Uterus (tissue), 4 donors: ENCODE measurements around the gene PSTK. TPM values are rescaled to one million over a fixed set of nuclear protein-coding genes. Genes with fewer than 3 reads are reported as not detected.

ENCODE experiments used
- DNase-seq, 2 donors: peaks; one replicate each; pipeline ENCODE4 v3.0.0-alpha.2; 2019 to 2020
- H3K27ac ChIP-seq, 2 donors: fragments of 200-600 bp; sonication (generic); 1 replicate in 1 of 2; 2 replicates in 1 of 2; pipeline ENCODE4 v1.5.1; 2016 to 2018
- H3K27me3 ChIP-seq, 2 donors: fragments of 200-600 bp; sonication (generic); one replicate each; pipeline ENCODE4 v1.5.1; 2018 to 2019; ENCODE audit warnings: control low read depth in 1 of 2
- H3K36me3 ChIP-seq, 2 donors: fragments of 200-600 bp; sonication (generic); one replicate each; pipeline ENCODE4 v1.5.1; 2019; ENCODE audit warnings: control low read depth in 1 of 2
- H3K4me1 ChIP-seq, 2 donors: fragments of 200-600 bp; sonication (generic); one replicate each; pipeline ENCODE4 v1.5.1; 2018 to 2019; ENCODE audit warnings: control low read depth in 1 of 2
- H3K4me3 ChIP-seq, 2 donors: fragments of 200-600 bp; sonication (generic); 1 replicate in 1 of 2; 2 replicates in 1 of 2; pipeline ENCODE4 v1.5.1; 2018 to 2019; ENCODE audit warnings: mild to moderate bottlenecking in 1 of 2
- H3K9me3 ChIP-seq, 2 donors: fragments of 200-600 bp; sonication (generic); one replicate each; pipeline ENCODE4 v1.5.1; 2019; ENCODE audit warnings: control low read depth in 1 of 2
- POLR2A ChIP-seq, 2 donors: fragments of 450-650 bp; IDR thresholded peaks; one replicate each; pipeline ENCODE4 v1.6.1; 2016; ENCODE audit warnings: antibody characterized with exemption in 2 of 2, mild to moderate bottlenecking in 1 of 2, moderate library complexity in 1 of 2
- intact Hi-C: fragments of 100-400 bp; cut with DNase I; formaldehyde crosslinking; loops from one replicate; pipeline ENCODE4 v1.15.1; 2023; ENCODE audit warnings: low total_unique reads
- total RNA-seq, 4 donors: library from RNA; depleted of rRNA in 3 of 4; stranded (reverse); fragments of >200 nt in 3 of 4; gene quantifications; one replicate each; pipeline versions ENCODE4 v1.1.0 to v1.2.4, GENCODE V29; 2014 to 2023
- TF ChIP-seq, protein P1 (sequence below), 4 experiments: fragments of 200-600 bp in 2 of 4; fragments of 450-650 bp in 2 of 4; sonication (generic) in 2 of 4; IDR thresholded peaks; one replicate each; pipeline ENCODE4 v1.5.1; 2016 to 2019; ENCODE audit warnings: antibody characterized with exemption in 4 of 4, mild to moderate bottlenecking in 2 of 4, moderate library complexity in 1 of 4
- donor health status: DM: yes; HTN: yes; CAD: no.

PSTK gene
- total RNA-seq, 4 donors from 2014 or later, result 0.77 to 11.2 (median 2.1) TPM

- Histone ChIP-seq H3K4me3 (no peak overlapping the region), H3K36me3 (no peaks in the 10 kb centered on the region), H3K4me1 (no peaks in the 10 kb centered on the region), H3K27me3 (no peaks in the 10 kb centered on the region), H3K9me3 (no peaks in the 10 kb centered on the region), H3K27ac (no peak overlapping the region)
- TF ChIP-seq, protein P1, sequence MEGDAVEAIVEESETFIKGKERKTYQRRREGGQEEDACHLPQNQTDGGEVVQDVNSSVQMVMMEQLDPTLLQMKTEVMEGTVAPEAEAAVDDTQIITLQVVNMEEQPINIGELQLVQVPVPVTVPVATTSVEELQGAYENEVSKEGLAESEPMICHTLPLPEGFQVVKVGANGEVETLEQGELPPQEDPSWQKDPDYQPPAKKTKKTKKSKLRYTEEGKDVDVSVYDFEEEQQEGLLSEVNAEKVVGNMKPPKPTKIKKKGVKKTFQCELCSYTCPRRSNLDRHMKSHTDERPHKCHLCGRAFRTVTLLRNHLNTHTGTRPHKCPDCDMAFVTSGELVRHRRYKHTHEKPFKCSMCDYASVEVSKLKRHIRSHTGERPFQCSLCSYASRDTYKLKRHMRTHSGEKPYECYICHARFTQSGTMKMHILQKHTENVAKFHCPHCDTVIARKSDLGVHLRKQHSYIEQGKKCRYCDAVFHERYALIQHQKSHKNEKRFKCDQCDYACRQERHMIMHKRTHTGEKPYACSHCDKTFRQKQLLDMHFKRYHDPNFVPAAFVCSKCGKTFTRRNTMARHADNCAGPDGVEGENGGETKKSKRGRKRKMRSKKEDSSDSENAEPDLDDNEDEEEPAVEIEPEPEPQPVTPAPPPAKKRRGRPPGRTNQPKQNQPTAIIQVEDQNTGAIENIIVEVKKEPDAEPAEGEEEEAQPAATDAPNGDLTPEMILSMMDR (IDR thresholded peaks at IDR 0.05), result no peak
- no peak for TF ChIP-seq POLR2A (IDR thresholded peaks at IDR 0.05)
- DNase-seq, result no peak
- intact Hi-C loops, result no loop called here
Observed at GRCh38 chr10:123026302-123026701, 46.1 kb downstream of the PSTK start.

DNA sequence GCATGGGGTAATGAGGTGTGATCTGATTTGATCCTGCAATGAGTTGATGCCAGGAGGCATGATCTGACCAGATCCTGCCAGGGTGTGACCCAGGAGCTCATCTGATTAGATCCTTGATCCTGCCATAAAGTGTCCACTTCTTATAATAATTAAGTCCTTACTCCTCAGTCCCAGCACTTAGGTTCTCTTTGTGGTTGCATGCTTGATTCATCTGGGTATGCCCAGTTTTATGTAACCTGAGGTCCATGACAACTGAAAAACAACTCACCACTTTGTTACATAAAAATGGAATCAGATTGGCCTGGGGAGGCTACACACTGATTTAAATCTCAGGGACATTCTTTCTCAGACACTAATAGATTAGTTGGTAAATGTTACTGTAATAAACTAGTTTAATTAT is 47.7 kb downstream of the PSTK start:
- Histone ChIP-seq H3K27ac (no peak overlapping the region), H3K9me3 (no peaks in the 10 kb centered on the region), H3K36me3 (no peaks in the 10 kb centered on the region), H3K4me3 (no peak overlapping the region), H3K4me1 (no peaks in the 10 kb centered on the region), H3K27me3 (no peaks in the 10 kb centered on the region)
- no peak for DNase-seq
- intact Hi-C loops, result no loop called here
- TF ChIP-seq POLR2A (IDR thresholded peaks at IDR 0.05), result no peak
- TF ChIP-seq, protein P1 (IDR thresholded peaks at IDR 0.05), result no peak

DNA sequence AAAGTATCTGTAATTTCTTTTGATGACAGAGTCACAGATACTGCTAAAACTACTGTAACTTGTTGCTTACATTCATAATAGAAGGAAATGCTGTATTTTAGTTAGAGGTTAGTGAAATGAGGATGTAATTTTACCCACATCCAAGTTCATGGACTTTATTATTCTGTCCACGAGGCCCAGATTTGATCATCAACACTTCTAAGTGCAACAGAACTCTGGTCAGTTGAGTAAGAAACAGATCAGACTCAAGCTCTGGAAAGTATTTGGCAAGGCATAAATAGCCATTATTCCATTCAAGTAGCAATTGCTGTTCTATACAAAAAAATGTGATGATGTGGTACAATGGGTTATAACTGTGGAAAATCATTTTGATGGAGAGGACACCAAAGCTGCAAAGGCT is 50.9 kb downstream of the PSTK start:
- H3K4me1 ChIP-seq, result no peaks in the 10 kb centered on the region
- H3K9me3 ChIP-seq, result no peaks in the 10 kb centered on the region
- intact Hi-C loops, result no loop called here
- no peak overlapping the region for H3K27ac ChIP-seq
- H3K4me3 ChIP-seq, result no peak overlapping the region
- DNase-seq, result no peak
- TF ChIP-seq, protein P1 (IDR thresholded peaks at IDR 0.05), result no peak
- TF ChIP-seq POLR2A (IDR thresholded peaks at IDR 0.05), result no peak
- no peaks in the 10 kb centered on the region for H3K36me3 ChIP-seq
- no peaks in the 10 kb centered on the region for H3K27me3 ChIP-seq

DNA sequence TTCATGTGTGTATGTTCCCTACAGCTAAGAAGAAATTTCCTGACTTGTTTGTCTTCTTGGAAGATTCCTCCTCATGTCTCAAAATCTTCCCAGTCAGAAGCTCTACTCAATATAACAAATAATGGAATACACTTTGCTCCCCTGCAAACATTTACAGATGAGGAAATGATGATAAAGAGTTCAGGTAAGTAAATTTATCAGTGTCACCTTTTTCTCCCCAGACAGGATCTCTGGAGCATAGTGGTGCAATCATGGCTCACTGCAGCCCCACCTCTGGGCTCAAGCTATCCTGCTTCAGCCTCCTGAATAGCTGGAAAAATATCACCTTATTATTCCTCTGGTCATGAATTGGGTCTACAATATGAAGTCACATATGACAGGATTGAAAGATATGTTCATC is 54.1 kb downstream of the PSTK start:
- H3K4me3 ChIP-seq, result no peak overlapping the region
- TF ChIP-seq POLR2A (IDR thresholded peaks at IDR 0.05), result no peak
- TF ChIP-seq, protein P1 (IDR thresholded peaks at IDR 0.05), result no peak
- no peak for DNase-seq
- intact Hi-C loops, result no loop called here
- no peaks in the 10 kb centered on the region for H3K36me3 ChIP-seq
- H3K27me3 ChIP-seq, result no peaks in the 10 kb centered on the region
- H3K27ac ChIP-seq, result no peak overlapping the region
- H3K4me1 ChIP-seq, result no peaks in the 10 kb centered on the region
- H3K9me3 ChIP-seq, result no peaks in the 10 kb centered on the region

DNA sequence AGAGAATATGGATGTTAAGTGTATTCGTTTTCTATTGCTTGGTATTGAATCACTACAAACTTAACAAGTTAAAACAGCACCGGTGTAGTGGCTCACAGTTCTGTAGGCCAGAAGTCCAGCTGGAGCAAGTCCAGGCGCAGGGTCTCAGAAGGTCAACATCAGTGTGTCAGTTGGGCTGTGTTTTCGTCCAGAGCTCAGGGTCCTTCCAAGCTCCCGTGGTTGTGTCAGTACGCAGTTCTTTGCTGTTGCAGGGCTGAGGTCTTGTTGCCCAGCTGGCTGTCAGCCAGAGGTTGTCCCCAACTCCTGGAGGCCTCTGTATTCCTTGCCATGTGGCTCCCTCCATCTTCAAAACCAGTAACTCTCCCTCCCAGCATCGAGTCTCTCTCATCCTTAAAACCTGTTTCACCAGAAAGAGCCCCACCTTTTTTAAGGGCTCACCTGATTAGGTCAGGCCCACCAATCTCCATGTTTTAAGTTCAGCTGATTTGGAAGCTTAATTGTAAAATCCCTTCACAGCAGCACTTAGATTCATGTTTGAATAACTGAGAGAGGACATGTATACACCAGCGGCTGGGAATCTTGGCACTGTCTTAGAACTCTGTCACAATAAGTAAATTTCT is 55.4 kb downstream of the PSTK start:
- DNase-seq, result no peak
- intact Hi-C loops, result no loop called here
- no peak overlapping the region for H3K4me3 ChIP-seq
- no peaks in the 10 kb centered on the region for H3K27me3 ChIP-seq
- H3K4me1 ChIP-seq, result no peaks in the 10 kb centered on the region
- H3K36me3 ChIP-seq, result no peaks in the 10 kb centered on the region
- TF ChIP-seq, protein P1 (IDR thresholded peaks at IDR 0.05), result no peak
- no peak for TF ChIP-seq POLR2A (IDR thresholded peaks at IDR 0.05)
- H3K9me3 ChIP-seq, result no peaks in the 10 kb centered on the region
- no peak overlapping the region for H3K27ac ChIP-seq
